GM12878 (cell line): ENCODE measurements around the gene IGSF22.

Source experiments
- CHD1 ChIP-seq: IDR thresholded peaks from 2 replicates; pipeline ENCODE4 v1.6.1; 2012; ENCODE audit warnings: low read depth, low read length, improper control_type of control experiment
- CHD4 ChIP-seq: fragments of 200-600 bp; sonication (generic); IDR thresholded peaks from 2 replicates; pipeline ENCODE4 v1.6.1; 2016; ENCODE audit warnings: mild to moderate bottlenecking
- EP300 ChIP-seq, 2 experiments: fragments of 150-350 bp in 1 of 2; IDR thresholded peaks; 2 replicates each; pipeline ENCODE4 v1.6.1; 2011 to 2012; ENCODE audit warnings: low read depth in 2 of 2, low read length in 2 of 2, borderline replicate concordance in 1 of 2, improper control_type of control experiment in 1 of 2, inconsistent platforms in 1 of 2; ENCODE audit not compliant: control insufficient read depth in 1 of 2
- EZH2 ChIP-seq: IDR thresholded peaks from 2 replicates; pipeline ENCODE4 v1.6.1; 2012; ENCODE audit warnings: low read depth, mild to moderate bottlenecking, control low read depth, inconsistent platforms, low read length, borderline replicate concordance; ENCODE audit not compliant: control insufficient read depth
- MYC ChIP-seq: IDR thresholded peaks from 2 replicates; pipeline ENCODE4 v1.6.1; 2011; ENCODE audit warnings: mild to moderate bottlenecking, low read length, moderate library complexity, inconsistent platforms; ENCODE audit not compliant: insufficient read depth, insufficient replicate concordance, insufficient read length, severe bottlenecking
- POLR2A ChIP-seq: IDR thresholded peaks from 2 replicates; pipeline ENCODE4 v1.6.1; 2011; ENCODE audit warnings: low read depth, mild to moderate bottlenecking, low read length
- RAD21 ChIP-seq: IDR thresholded peaks from 2 replicates; pipeline ENCODE4 v1.6.1; 2011; ENCODE audit warnings: mild to moderate bottlenecking, low read depth, low read length, moderate library complexity; ENCODE audit not compliant: insufficient read depth
- RCOR1 ChIP-seq: conservative IDR thresholded peaks from 2 replicates; pipeline ENCODE4 v1.6.1; 2012; ENCODE audit warnings: low read depth, low read length, improper control_type of control experiment
- SPI1 ChIP-seq: IDR thresholded peaks from 2 replicates; pipeline ENCODE4 v1.6.1; 2011; ENCODE audit warnings: low read depth, mild to moderate bottlenecking, low read length, moderate library complexity, borderline replicate concordance; ENCODE audit not compliant: insufficient read depth
- STAT1 ChIP-seq: fragments of 450-650 bp; conservative IDR thresholded peaks from 2 replicates; pipeline ENCODE4 v1.6.1; 2014; ENCODE audit warnings: antibody characterized with exemption, mild to moderate bottlenecking
- TF ChIP-seq, protein P1 (sequence below), 3 experiments: IDR thresholded peaks in 2 of 3; conservative IDR thresholded peaks in 1 of 3; 2 replicates each; pipeline ENCODE4 v1.5.1; 2011; ENCODE audit warnings: low read depth in 3 of 3, low read length in 3 of 3, mild to moderate bottlenecking in 3 of 3, control low read depth in 2 of 3, moderate library complexity in 2 of 3, inconsistent platforms in 1 of 3, mixed read lengths in 1 of 3; ENCODE audit not compliant: control insufficient read depth in 2 of 3, insufficient read depth in 1 of 3; ENCODE audit errors: extremely low read depth in 1 of 3
- TF ChIP-seq, protein P2 (sequence below): IDR thresholded peaks from 2 replicates; pipeline ENCODE4 v1.6.1; 2011; ENCODE audit warnings: low read depth, low read length, improper control_type of control experiment, borderline replicate concordance

DNA sequence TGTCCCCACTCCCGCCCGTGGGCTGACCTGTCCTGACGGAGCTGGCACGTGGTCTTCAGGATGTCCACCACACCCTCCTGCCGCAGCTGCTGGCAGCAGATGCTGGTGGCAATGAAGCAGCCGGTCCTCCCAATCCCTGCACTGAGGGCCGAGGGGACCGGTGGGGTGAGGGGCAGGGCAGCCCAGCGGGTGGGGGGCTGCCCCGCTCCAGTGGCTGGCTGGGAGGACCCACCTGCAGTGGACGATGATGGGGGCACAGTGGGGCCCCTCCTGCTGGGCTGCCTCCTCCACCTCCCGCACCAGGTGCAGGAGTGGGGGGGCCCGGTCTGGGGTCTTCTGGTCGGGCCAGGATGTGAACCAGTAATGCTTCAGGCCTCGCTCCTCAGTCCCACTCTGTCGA, 3.4 kb upstream of the IGSF22 start:
- TF ChIP-seq MYC (no peak), RCOR1 (no peak), CHD4 (no peak), EP300 (IDR thresholded peaks at IDR 0.05; ENCODE audit: borderline replicate concordance in 1 of 2, control insufficient read depth in 1 of 2, low read depth in 2 of 2, low read length in 2 of 2) (no peak), EZH2 (no peak), STAT1 (no peak), RAD21 (no peak), CHD1 (no peak), POLR2A (no peak), SPI1 (no peak)
- TF ChIP-seq, protein P1, sequence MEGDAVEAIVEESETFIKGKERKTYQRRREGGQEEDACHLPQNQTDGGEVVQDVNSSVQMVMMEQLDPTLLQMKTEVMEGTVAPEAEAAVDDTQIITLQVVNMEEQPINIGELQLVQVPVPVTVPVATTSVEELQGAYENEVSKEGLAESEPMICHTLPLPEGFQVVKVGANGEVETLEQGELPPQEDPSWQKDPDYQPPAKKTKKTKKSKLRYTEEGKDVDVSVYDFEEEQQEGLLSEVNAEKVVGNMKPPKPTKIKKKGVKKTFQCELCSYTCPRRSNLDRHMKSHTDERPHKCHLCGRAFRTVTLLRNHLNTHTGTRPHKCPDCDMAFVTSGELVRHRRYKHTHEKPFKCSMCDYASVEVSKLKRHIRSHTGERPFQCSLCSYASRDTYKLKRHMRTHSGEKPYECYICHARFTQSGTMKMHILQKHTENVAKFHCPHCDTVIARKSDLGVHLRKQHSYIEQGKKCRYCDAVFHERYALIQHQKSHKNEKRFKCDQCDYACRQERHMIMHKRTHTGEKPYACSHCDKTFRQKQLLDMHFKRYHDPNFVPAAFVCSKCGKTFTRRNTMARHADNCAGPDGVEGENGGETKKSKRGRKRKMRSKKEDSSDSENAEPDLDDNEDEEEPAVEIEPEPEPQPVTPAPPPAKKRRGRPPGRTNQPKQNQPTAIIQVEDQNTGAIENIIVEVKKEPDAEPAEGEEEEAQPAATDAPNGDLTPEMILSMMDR (IDR thresholded peaks at IDR 0.05 in 2 of 3, conservative IDR thresholded peaks at IDR 0.05 in 1 of 3; ENCODE audit: control insufficient read depth in 2 of 3, extremely low read depth in 1 of 3, insufficient read depth in 1 of 3, low read depth in 3 of 3, low read length in 3 of 3): no peak
- TF ChIP-seq, protein P2, sequence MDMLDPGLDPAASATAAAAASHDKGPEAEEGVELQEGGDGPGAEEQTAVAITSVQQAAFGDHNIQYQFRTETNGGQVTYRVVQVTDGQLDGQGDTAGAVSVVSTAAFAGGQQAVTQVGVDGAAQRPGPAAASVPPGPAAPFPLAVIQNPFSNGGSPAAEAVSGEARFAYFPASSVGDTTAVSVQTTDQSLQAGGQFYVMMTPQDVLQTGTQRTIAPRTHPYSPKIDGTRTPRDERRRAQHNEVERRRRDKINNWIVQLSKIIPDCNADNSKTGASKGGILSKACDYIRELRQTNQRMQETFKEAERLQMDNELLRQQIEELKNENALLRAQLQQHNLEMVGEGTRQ: no peak
